NCI-H510A (cell line): ENCODE data around the gene MSH6.
"Not testable (repeated sequence)": the region's sequence is repeated elsewhere in the genome, so short reads cannot be mapped to it uniquely, and the experiment has no call there.

ENCODE experiments used
- DNase-seq: peaks from one replicate; lab custom pipeline; 2025; lab: John Stamatoyannopoulos, UW

Gene MSH6

DNA sequence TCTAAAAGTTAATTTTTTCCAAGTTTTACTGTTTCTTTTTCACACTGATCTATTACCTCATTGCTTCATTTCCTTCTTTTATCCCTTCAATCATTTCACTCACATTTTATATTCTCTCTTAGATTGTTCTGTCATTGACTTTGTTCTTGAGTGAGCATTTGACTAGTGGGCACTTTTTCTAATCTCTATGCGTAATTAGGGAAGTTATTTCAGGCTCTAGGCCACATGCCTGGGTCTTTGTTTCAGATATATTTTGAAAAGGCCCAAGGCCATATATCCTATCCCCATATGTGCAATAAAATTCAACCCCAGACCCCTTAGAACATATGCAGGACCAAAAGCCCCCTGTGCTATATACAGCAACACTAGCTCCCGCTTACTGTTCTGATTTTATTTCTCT lies 61.2 kb downstream of the MSH6 start:
- DNase-seq, result no peak

DNA sequence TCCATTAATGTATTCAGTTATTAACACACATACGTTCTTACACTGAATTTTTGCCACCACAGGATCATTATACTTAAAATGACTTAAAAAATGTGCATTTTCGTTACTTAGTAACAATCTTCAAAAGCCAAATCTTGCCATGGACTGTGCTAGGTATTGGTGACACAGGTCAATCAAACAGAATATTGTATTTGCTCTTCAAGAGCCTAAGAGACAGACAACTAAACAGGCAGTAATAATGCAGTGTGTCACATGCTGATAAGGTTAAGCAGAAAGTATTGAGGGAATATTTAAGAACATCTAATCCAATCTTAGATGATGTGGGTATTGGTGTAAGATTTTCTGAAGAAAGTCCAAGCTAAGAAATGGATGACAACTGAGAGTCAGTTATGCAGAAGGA lies 66.4 kb downstream of the MSH6 start:
- no peak for DNase-seq

DNA sequence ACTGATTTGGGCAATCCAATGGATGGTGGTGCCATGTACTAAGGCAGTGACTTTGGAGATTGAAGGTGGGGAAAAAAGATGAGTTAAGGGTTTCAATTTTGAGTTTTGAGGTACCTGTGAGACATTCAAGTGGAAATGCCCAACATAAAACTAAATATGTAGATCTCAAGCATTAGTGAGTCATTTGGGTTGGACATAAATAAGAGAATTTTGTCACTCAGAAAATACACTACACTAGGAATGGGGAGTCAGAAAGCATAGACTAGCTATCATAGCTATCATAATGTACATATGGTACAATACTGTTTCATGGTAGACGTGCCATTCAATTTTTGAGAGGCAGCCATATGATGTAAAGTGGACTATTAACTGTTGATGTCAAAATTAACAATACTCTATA lies 67.3 kb downstream of the MSH6 start:
- no peak for DNase-seq

DNA sequence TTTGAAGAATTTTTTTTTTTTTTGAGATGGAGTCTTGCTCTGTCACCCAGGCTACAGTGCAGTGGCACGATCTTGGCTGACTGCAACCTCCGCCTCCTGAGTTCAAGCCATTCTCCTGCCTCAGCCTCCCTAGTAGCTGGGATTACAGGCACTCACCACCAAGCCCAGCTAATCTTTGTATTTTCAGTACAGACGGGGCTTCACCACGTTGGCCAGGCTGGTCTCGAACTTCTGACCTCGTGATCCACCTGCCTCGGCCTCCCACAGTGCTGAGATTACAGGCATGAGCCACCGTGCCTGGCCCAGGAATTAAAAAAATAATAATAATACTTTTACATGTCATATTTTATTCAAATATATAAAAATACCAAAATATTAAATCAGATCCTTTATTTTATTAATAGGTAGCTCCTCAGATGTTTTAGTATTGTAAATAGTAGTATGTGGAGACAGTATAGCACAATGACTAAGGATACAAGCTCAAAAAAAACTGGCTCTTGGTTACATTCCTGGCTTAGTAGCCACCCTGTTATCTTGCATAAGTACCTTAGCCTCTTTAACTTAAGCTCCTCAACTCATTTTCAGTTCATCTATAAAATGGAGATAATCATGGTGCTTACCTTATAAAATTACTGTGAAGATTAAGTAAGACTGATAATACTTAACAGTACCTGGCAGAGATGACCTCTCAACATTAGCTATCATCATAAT lies 70.3 kb downstream of the MSH6 start:
- DNase-seq, result not testable (repeated sequence)
